Measurements from ENCODE around the gene FAM204A.

- TF ChIP-seq, protein P1, sequence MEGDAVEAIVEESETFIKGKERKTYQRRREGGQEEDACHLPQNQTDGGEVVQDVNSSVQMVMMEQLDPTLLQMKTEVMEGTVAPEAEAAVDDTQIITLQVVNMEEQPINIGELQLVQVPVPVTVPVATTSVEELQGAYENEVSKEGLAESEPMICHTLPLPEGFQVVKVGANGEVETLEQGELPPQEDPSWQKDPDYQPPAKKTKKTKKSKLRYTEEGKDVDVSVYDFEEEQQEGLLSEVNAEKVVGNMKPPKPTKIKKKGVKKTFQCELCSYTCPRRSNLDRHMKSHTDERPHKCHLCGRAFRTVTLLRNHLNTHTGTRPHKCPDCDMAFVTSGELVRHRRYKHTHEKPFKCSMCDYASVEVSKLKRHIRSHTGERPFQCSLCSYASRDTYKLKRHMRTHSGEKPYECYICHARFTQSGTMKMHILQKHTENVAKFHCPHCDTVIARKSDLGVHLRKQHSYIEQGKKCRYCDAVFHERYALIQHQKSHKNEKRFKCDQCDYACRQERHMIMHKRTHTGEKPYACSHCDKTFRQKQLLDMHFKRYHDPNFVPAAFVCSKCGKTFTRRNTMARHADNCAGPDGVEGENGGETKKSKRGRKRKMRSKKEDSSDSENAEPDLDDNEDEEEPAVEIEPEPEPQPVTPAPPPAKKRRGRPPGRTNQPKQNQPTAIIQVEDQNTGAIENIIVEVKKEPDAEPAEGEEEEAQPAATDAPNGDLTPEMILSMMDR (IDR thresholded peaks at IDR 0.05) = no peak
- TF ChIP-seq POLR2A (IDR thresholded peaks at IDR 0.05) = no peak
- TF ChIP-seq EP300 (IDR thresholded peaks at IDR 0.05) = no peak
These were observed 16.2 kb upstream of the FAM204A start for GRCh38 chr10:118358327-118358726.
